Duodenal mucosa (tissue), 2 donors: ENCODE measurements around the gene KLHL11.
"Not testable (repeated sequence)": the region's sequence is repeated elsewhere in the genome, so short reads cannot be mapped to it uniquely, and the experiment has no call there.

Experiments
- H3K27ac ChIP-seq: one replicate; pipeline ENCODE4 v1.7.0; 2013; ENCODE audit warnings: low read depth, low read length
- H3K27me3 ChIP-seq, 2 donors: one replicate each; pipeline ENCODE4 v1.7.0; 2013; ENCODE audit warnings: low read length in 2 of 2, control low read depth in 1 of 2; ENCODE audit not compliant: insufficient read depth in 2 of 2, control insufficient read depth in 1 of 2
- H3K36me3 ChIP-seq, 2 donors: one replicate each; pipeline ENCODE4 v1.7.0; 2013; ENCODE audit warnings: low read length in 2 of 2, control low read depth in 1 of 2; ENCODE audit not compliant: insufficient read depth in 2 of 2, control insufficient read depth in 1 of 2
- H3K4me1 ChIP-seq, 2 donors: one replicate each; pipeline ENCODE4 v1.7.0; 2013; ENCODE audit warnings: low read length in 2 of 2, control low read depth in 1 of 2; ENCODE audit not compliant: insufficient read depth in 2 of 2, control insufficient read depth in 1 of 2
- H3K4me3 ChIP-seq, 2 donors: one replicate each; pipeline ENCODE4 v1.7.0; 2013; ENCODE audit warnings: low read length in 2 of 2, low read depth in 1 of 2
- H3K9ac ChIP-seq, 2 donors: one replicate each; pipeline ENCODE4 v1.7.0; 2013; ENCODE audit warnings: low read length in 2 of 2, low read depth in 1 of 2
- H3K9me3 ChIP-seq, 2 donors: one replicate each; pipeline ENCODE4 v1.7.0; 2013; ENCODE audit warnings: low read length in 2 of 2, control low read depth in 1 of 2; ENCODE audit not compliant: control insufficient read depth in 1 of 2

The KLHL11 gene

DNA sequence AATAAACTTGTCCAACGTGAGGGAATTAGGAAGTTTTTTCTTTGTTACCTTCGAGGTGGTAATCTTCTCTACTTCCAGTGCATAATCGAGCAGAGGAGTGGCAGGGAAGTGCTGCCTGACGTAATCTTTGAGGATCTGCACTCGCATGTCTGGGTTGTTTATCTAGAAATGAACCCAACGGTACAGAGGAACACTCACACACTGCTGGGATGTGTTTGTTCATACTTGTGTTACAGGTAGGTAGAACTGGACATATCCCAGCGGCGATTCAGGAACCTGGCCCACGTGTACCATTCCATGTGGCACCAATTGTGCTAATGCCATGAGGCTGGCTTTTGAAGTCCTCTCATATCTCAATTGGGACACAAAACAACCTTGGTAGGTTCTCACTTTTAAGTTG, 4.2 kb upstream of the KLHL11 start:
- no peak overlapping the region for H3K27ac ChIP-seq
- peaks cover 42 to 68% of the 10 kb centered on the region in 2 donors for H3K36me3 ChIP-seq

DNA sequence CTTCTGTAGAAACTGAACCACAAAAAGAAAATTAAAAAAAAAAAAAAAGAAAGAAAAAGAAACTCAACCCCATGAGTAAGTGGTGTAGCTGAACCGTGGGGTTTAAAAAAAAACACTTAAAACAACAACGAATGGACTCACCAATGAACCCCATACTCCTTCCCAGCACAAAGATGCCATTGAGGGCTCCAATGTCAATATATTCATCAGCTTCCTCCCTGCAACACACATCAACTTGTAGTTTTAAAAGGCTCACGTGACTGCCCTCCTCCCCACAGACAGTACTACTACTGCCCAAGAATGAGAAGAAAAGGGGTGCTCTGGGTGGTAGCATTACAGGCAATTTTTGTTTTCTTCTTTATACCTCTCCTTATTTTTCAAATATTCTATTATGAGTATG, 3.3 kb upstream of the KLHL11 start:
- Histone ChIP-seq H3K9me3 (no peaks in the 10 kb centered on the region), H3K36me3 (peaks cover 37 to 61% of the 10 kb centered on the region in 2 donors), H3K27me3 (no peaks in the 10 kb centered on the region), H3K4me3 (no peak overlapping the region), H3K27ac (no peak overlapping the region), H3K9ac (no peak overlapping the region), H3K4me1 (peaks cover 10 to 13% of the 10 kb centered on the region in 2 donors)

More for the DNA sequence above, 4.2 kb upstream of the KLHL11 start:
- no peaks in the 10 kb centered on the region for H3K27me3 ChIP-seq
- peaks cover 2 to 5% of the 10 kb centered on the region in 2 donors for H3K4me1 ChIP-seq
- no peak overlapping the region for H3K9ac ChIP-seq
- no peaks in the 10 kb centered on the region for H3K9me3 ChIP-seq
- H3K4me3 ChIP-seq = no peak overlapping the region

DNA sequence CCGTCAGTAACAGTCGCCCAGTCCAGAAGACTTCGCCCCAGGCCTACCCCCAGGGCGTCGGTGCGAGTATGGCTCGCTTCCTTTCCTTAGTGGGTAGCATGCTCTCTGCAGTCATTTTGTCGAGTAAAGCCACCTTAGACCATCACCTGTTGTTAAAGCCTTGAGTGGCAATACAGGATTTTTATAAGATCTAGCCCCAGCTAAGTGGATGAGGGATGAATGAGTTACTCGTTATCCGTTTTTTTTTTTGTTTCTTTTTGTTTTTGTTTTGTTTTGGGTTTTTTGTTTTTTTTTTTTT, 322 bp upstream of the KLHL11 start:
- peak overlapping the region; percentile 84 to 95 for H3K4me3 ChIP-seq
- peaks cover 19 to 21% of the 10 kb centered on the region in 2 donors for H3K4me1 ChIP-seq
- peak overlapping the region; percentile 58 to 90 for H3K9ac ChIP-seq
- H3K27me3 ChIP-seq = no peaks in the 10 kb centered on the region
- no peaks in the 10 kb centered on the region for H3K9me3 ChIP-seq
- H3K27ac ChIP-seq = no peak overlapping the region
- H3K36me3 ChIP-seq = peaks cover 20 to 35% of the 10 kb centered on the region in 2 donors

DNA sequence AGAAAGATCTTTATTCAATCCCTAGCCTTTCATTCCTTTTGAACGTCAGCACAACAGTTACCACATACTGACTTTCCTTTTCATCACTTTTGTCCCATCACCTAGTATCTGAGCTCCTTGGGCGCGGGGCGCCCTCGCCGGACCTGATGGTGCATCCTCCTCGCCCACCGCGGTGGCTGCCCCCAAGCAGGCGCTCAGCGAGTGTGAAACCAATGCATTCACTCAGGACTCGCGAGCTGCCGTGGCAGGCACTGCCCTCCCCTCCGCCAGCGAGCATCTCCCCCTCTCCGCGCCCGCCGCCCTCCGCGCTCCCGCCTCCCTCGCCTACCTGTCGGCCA, 756 bp downstream of the KLHL11 start:
- Histone ChIP-seq H3K4me3 (peak overlapping the region; percentile 84 to 95), H3K4me1 (peaks cover 19 to 21% of the 10 kb centered on the region in 2 donors), H3K9me3 (no peaks in the 10 kb centered on the region), H3K27ac (peak overlapping the region; percentile 75), H3K27me3 (no peaks in the 10 kb centered on the region), H3K36me3 (peaks cover 11 to 24% of the 10 kb centered on the region in 2 donors), H3K9ac (peak overlapping the region; percentile 90 to 94)

DNA sequence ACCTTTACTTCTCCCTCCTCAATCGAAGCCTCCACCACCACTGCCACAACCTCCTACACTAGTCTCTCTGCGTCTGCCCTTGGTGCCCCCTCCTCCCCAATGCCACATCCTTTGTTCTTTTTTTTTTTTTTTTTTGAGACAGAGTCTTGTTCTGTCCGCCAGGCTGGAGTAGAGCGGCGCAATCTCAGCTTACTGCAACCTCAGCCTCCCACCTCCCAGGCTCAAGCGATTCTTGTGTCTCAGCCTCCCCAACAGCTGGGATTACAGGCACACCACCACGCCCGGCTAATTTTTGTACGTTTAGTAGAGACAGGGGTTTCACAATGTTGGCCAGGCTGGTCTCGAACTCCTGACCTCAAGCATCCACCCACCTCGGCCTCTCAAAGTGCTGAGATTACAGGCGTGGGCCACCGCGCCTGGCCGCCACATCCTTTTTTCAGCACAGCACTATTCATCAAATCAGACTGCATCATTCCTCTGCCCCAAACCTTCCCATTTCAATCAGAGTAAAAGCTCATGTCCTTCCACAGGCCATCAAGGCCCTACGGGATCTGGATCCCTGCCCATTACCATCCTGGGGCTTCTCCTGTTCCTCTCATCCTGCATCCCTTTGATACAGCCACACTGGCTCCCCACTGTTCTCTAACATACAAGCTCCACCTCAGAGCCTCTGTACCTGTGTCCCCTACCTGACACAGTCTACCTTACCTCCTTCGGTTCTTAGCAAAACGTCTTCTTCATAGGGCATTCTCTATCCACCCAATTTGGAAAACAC, 2.0 kb downstream of the KLHL11 start:
- H3K4me3 ChIP-seq = peak overlapping the region; percentile 84 to 95
- no peak overlapping the region for H3K27ac ChIP-seq
- H3K4me1 ChIP-seq = peaks cover 19 to 21% of the 10 kb centered on the region in 2 donors
- peaks cover 5 to 14% of the 10 kb centered on the region in 2 donors for H3K36me3 ChIP-seq
- H3K9ac ChIP-seq = peak overlapping the region in 1 of 2 donors; percentile 90
- H3K9me3 ChIP-seq = no peaks in the 10 kb centered on the region
- no peaks in the 10 kb centered on the region for H3K27me3 ChIP-seq

DNA sequence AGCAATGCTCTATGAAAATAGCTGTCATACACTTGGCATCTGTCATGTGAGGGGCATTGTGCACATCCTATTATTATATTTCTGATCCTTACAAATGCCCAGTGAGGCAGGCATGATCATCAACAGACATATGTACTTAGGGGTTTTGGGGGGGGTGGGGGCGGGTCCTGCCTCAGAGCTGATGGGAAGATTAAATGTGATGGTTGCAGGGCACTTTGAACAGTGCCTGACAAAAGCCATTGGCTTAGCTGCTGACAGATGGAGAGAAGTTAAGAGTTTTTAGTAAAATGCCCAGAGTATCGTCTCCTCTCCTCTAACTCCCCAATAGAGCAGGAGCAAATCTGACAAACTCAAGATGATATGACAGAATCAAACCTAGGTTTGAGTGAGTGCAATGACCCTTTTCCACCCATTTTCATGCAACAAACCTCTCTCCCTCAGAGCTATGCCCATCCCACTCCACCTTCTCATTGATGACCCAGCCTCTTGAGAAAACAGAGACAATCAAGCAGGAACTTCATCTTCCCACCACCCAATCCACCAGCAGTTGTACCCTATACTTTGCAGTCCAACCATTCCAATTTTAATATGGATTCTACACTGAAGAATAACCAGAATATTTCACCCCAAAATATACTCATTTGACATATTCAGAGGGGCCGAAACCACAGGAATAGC, 4.8 kb downstream of the KLHL11 start:
- H3K4me1 ChIP-seq = peaks cover 17 to 19% of the 10 kb centered on the region in 2 donors
- H3K27me3 ChIP-seq = no peaks in the 10 kb centered on the region
- H3K9ac ChIP-seq = no peak overlapping the region
- H3K27ac ChIP-seq = no peak overlapping the region
- no peak overlapping the region for H3K4me3 ChIP-seq
- no peaks in the 10 kb centered on the region for H3K36me3 ChIP-seq
- H3K9me3 ChIP-seq = no peaks in the 10 kb centered on the region

DNA sequence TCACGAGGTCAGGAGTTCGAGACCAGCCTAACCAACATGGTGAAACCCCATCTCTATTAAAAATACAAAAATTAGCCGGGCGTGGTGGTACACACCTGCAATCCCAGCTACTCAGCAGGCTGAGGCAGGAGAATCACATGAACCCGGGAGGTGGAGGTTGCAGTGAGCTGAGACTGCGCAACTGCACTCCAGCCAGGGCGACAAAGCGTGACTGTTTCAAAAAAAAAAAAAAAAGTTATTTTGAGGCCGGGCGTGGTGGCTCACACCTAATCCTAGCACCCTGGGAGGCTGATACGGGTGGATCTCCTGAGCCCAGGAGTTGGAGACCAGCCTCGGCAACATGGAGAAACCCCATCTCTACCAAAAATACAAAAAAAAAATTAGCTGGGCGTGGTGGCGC, 13.8 kb downstream of the KLHL11 start:
- not testable (repeated sequence) for H3K4me3 ChIP-seq, H3K9ac ChIP-seq, H3K4me1 ChIP-seq, H3K9me3 ChIP-seq, H3K27me3 ChIP-seq, H3K27ac ChIP-seq
- peaks cover 9 to 23% of the 10 kb centered on the region in 2 donors for H3K36me3 ChIP-seq

DNA sequence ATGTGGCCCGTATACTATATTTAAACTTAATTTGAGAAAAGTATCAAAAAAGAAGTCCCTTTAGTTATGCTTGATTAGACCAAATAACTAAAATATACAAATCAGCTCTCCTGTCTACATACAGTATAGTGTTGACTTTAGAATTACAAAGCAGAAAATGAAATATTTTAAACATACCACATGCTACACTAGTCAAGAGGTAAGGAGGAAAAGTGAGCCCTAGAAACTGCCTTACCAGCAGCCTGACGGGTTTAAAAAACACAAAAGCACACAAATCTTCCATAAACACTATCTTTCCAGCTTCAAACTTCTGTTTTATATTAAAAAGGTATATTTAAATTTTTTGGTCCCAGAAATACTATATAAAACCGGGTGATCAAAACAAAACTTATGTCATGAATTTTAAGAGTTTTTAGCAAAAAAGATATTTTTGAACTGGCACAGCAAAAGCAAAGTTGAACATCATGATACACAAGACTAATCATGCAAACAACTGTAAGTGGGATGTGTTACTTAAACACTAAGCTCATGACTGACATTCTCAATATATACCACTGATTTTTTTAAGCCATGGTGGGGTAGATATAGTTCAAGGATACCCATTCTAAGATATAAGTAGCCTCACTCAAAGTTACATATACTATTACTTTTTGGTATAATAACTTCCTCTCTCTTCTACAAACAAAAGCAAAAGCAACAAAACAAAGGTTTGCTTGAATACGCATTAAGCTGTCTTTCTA, 15.8 kb downstream of the KLHL11 start:
- H3K9ac ChIP-seq = no peak overlapping the region
- H3K9me3 ChIP-seq = no peaks in the 10 kb centered on the region
- no peak overlapping the region for H3K27ac ChIP-seq
- H3K27me3 ChIP-seq = no peaks in the 10 kb centered on the region
- peaks cover 9 to 19% of the 10 kb centered on the region in 2 donors for H3K36me3 ChIP-seq
- H3K4me1 ChIP-seq = no peaks in the 10 kb centered on the region
- no peak overlapping the region for H3K4me3 ChIP-seq

DNA sequence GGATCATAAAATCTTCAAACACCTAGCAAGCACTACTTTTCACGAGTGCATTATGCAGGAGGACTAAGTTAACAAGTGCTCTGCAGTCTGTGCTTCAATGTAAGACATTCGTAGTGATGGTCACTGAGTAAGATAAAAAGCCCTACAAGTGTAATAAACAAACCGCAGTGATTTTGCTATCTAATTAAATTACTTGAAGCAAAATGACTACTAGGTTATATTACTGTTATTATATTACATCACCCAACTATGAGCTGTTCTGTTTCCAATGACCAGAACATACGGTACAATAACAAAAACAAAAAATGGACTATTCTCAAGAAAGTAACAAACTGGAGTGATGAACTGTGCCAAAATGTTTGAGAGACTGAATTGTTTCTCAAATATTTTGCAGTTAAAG, 16.4 kb downstream of the KLHL11 start:
- Histone ChIP-seq H3K36me3 (peaks cover 4 to 13% of the 10 kb centered on the region in 2 donors), H3K27me3 (no peaks in the 10 kb centered on the region), H3K9me3 (no peaks in the 10 kb centered on the region), H3K4me3 (no peak overlapping the region), H3K4me1 (no peaks in the 10 kb centered on the region), H3K27ac (no peak overlapping the region), H3K9ac (no peak overlapping the region)

DNA sequence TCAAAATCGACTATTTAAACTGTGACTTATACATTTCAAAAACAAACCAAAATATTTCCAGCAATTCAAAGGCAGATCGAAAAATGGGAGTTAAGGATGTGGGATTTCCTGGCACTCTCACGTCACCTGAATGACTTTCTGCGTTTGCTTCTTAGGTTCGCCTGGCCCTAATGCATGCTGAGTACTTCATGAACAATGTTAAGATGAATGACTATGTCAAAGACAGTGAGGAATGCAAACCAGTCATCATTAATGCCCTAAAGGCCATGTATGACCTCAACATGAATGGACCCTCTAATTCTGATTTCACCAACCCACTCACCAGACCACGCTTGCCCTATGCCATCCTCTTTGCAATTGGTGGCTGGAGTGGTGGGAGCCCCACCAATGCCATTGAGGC, 20.3 kb downstream of the KLHL11 start:
- Histone ChIP-seq H3K9me3 (no peaks in the 10 kb centered on the region), H3K27me3 (no peaks in the 10 kb centered on the region), H3K9ac (no peak overlapping the region), H3K36me3 (no peaks in the 10 kb centered on the region), H3K4me3 (no peak overlapping the region), H3K4me1 (no peaks in the 10 kb centered on the region), H3K27ac (no peak overlapping the region)
